Hematopoietic multipotent progenitor cell treated with erythropoietin and hydrocortisone succinate and interleukin-3 and kit ligand, for 15 days (in vitro differentiated cells): ENCODE results near the gene ANKS1B.
A peak's percentile ranks its signal among the peaks of the same experiment; 100 is the strongest.
"Not testable (repeated sequence)": the region's sequence is repeated elsewhere in the genome, so short reads cannot be mapped to it uniquely, and the experiment has no call there.

ENCODE experiments used
- DNase-seq: peaks from one replicate; pipeline ENCODE4 v3.0.0-alpha.2; 2015; ENCODE audit warnings: low spot score

The ANKS1B gene

GRCh38 chr12:99054601-99055128 is 930.1 kb downstream of the ANKS1B start:
- no peak for DNase-seq

- no peak for DNase-seq
These were observed 930.9 kb downstream of the ANKS1B start for GRCh38 chr12:99053616-99054362.

GRCh38 chr12:99049774-99050173 is 935.0 kb downstream of the ANKS1B start:
- no peak for DNase-seq

- no peak for DNase-seq
These were observed 939.6 kb downstream of the ANKS1B start for GRCh38 chr12:99045158-99045557.

- DNase-seq: peak; percentile 21
These were observed 941.3 kb downstream of the ANKS1B start for GRCh38 chr12:99043319-99043914.

GRCh38 chr12:99042226-99042625 is 942.5 kb downstream of the ANKS1B start:
- DNase-seq: no peak

GRCh38 chr12:99039367-99040120 is 945.2 kb downstream of the ANKS1B start:
- no peak for DNase-seq

GRCh38 chr12:99036566-99036965 is 948.2 kb downstream of the ANKS1B start:
- no peak for DNase-seq

- no peak for DNase-seq
These were observed 948.9 kb downstream of the ANKS1B start for GRCh38 chr12:99035803-99036202.

GRCh38 chr12:99034201-99034600 is 950.5 kb downstream of the ANKS1B start:
- DNase-seq: not testable (repeated sequence)

GRCh38 chr12:99029511-99030271 is 955.0 kb downstream of the ANKS1B start:
- no peak for DNase-seq

GRCh38 chr12:99027461-99027860 is 957.3 kb downstream of the ANKS1B start:
- DNase-seq: no peak

- no peak for DNase-seq
These were observed 957.7 kb downstream of the ANKS1B start for GRCh38 chr12:99027055-99027393.

- DNase-seq: no peak
These were observed 958.2 kb downstream of the ANKS1B start for GRCh38 chr12:99026332-99027054.

GRCh38 chr12:99024870-99025269 is 959.9 kb downstream of the ANKS1B start:
- DNase-seq: no peak

GRCh38 chr12:99024191-99024590 is 960.5 kb downstream of the ANKS1B start:
- DNase-seq: no peak

GRCh38 chr12:99020871-99021270 is 963.9 kb downstream of the ANKS1B start:
- DNase-seq: no peak

- DNase-seq: no peak
These were observed 964.9 kb downstream of the ANKS1B start for GRCh38 chr12:99019798-99020197.

- DNase-seq: no peak
These were observed 966.8 kb downstream of the ANKS1B start for GRCh38 chr12:99017971-99018370.

- DNase-seq: no peak
These were observed 975.0 kb downstream of the ANKS1B start for GRCh38 chr12:99009654-99010296.

- DNase-seq: no peak
These were observed 979.1 kb downstream of the ANKS1B start for GRCh38 chr12:99005601-99006000.
